Astrocyte of the hippocampus (primary cell): Measurements from ENCODE around the gene SLC6A12.

Experiments
- DNase-seq: peaks from one replicate; pipeline ENCODE4 v3.0.0; 2011; ENCODE audit warnings: low read depth, low spot score

Gene SLC6A12

GRCh38 chr12:234891-235415 lies 21.0 kb upstream of the SLC6A12 start:
- no peak for DNase-seq

- no peak for DNase-seq
Observed at GRCh38 chr12:234019-234418, 20.1 kb upstream of the SLC6A12 start.

GRCh38 chr12:233615-233968 lies 19.6 kb upstream of the SLC6A12 start:
- DNase-seq = no peak

- DNase-seq = no peak
Observed at GRCh38 chr12:232731-233614, 19.0 kb upstream of the SLC6A12 start.

- no peak for DNase-seq
Observed at GRCh38 chr12:230925-231671, 17.1 kb upstream of the SLC6A12 start.

- no peak for DNase-seq
Observed at GRCh38 chr12:229441-230191, 15.7 kb upstream of the SLC6A12 start.

- no peak for DNase-seq
Observed at GRCh38 chr12:228846-229200, 14.9 kb upstream of the SLC6A12 start.

GRCh38 chr12:227923-228845 lies 14.2 kb upstream of the SLC6A12 start:
- DNase-seq = no peak

- DNase-seq = no peak
Observed at GRCh38 chr12:227286-227915, 13.4 kb upstream of the SLC6A12 start.

- DNase-seq = no peak
Observed at GRCh38 chr12:226401-226800, 12.4 kb upstream of the SLC6A12 start.

- DNase-seq = no peak
Observed at GRCh38 chr12:225012-225411, 11.1 kb upstream of the SLC6A12 start.

- DNase-seq = no peak
Observed at GRCh38 chr12:224330-224729, 10.4 kb upstream of the SLC6A12 start.

- no peak for DNase-seq
Observed at GRCh38 chr12:223841-224240, 9.9 kb upstream of the SLC6A12 start.

GRCh38 chr12:221736-222135 lies 7.8 kb upstream of the SLC6A12 start:
- DNase-seq = no peak

- no peak for DNase-seq
Observed at GRCh38 chr12:220946-221550, 7.1 kb upstream of the SLC6A12 start.

GRCh38 chr12:220491-220890 lies 6.5 kb upstream of the SLC6A12 start:
- no peak for DNase-seq

GRCh38 chr12:219891-220352 lies 6.0 kb upstream of the SLC6A12 start:
- peak; percentile 56 for DNase-seq

- no peak for DNase-seq
Observed at GRCh38 chr12:218728-219590, 5.0 kb upstream of the SLC6A12 start.

GRCh38 chr12:218221-218620 lies 4.3 kb upstream of the SLC6A12 start:
- no peak for DNase-seq
